Subcutaneous abdominal adipose tissue (tissue), 5 donors: ENCODE measurements around the gene HEY2.

ENCODE experiments used
- H3K27ac ChIP-seq: one replicate; pipeline ENCODE4 v1.7.0; 2013; ENCODE audit warnings: low read depth, mild to moderate bottlenecking, inconsistent platforms, low read length, moderate library complexity
- H3K27me3 ChIP-seq, 5 donors: one replicate each; pipeline ENCODE4 v1.7.0; 2013; ENCODE audit warnings: low read length in 5 of 5, inconsistent platforms in 1 of 5; ENCODE audit not compliant: control insufficient read depth in 5 of 5, insufficient read depth in 4 of 5
- H3K36me3 ChIP-seq, 5 donors: one replicate each; pipeline ENCODE4 v1.7.0; 2013; ENCODE audit warnings: low read length in 5 of 5; ENCODE audit not compliant: control insufficient read depth in 5 of 5, insufficient read depth in 5 of 5
- H3K4me1 ChIP-seq, 5 donors: one replicate each; pipeline ENCODE4 v1.7.0; 2013; ENCODE audit warnings: low read length in 5 of 5, mild to moderate bottlenecking in 3 of 5, moderate library complexity in 1 of 5; ENCODE audit not compliant: control insufficient read depth in 5 of 5, insufficient read depth in 5 of 5
- H3K4me3 ChIP-seq, 5 donors: one replicate each; pipeline ENCODE4 v1.7.0; 2013; ENCODE audit warnings: low read length in 5 of 5, low read depth in 1 of 5
- H3K9ac ChIP-seq, 5 donors: one replicate each; pipeline ENCODE4 v1.7.0; 2013; ENCODE audit warnings: low read length in 5 of 5, mild to moderate bottlenecking in 4 of 5, moderate library complexity in 3 of 5
- H3K9me3 ChIP-seq, 5 donors: one replicate each; pipeline ENCODE4 v1.7.0; 2013; ENCODE audit warnings: low read length in 5 of 5; ENCODE audit not compliant: control insufficient read depth in 5 of 5
- donor health status: healthy.
- donor health status: healthy.
- donor health status: healthy.
- donor health status: healthy.
- donor health status: healthy.

The HEY2 gene

GRCh38 chr6:125742464-125743120 is 6.8 kb upstream of the HEY2 start:
- peak overlapping the region in 1 of 5 donors; percentile 6 for H3K4me3 ChIP-seq
- H3K9ac ChIP-seq: no peak overlapping the region

GRCh38 chr6:125743604-125744003 is 5.8 kb upstream of the HEY2 start:
- no peak overlapping the region for H3K27ac ChIP-seq
- peaks cover 0 to 8% (median 0%) of the 10 kb centered on the region in 5 donors for H3K27me3 ChIP-seq
- no peak overlapping the region for H3K9ac ChIP-seq
- no peaks in the 10 kb centered on the region for H3K9me3 ChIP-seq
- no peaks in the 10 kb centered on the region for H3K36me3 ChIP-seq
- H3K4me1 ChIP-seq: peaks cover 0 to 23% (median 19%) of the 10 kb centered on the region in 5 donors
- no peak overlapping the region for H3K4me3 ChIP-seq

More at GRCh38 chr6:125742464-125743120, 6.8 kb upstream of the HEY2 start:
- H3K27ac ChIP-seq: no peak overlapping the region
- no peaks in the 10 kb centered on the region for H3K36me3 ChIP-seq
- H3K9me3 ChIP-seq: no peaks in the 10 kb centered on the region
- peaks cover 0 to 8% (median 0%) of the 10 kb centered on the region in 5 donors for H3K27me3 ChIP-seq
- peaks cover 0 to 13% (median 10%) of the 10 kb centered on the region in 5 donors for H3K4me1 ChIP-seq

GRCh38 chr6:125745281-125746018 is 4.0 kb upstream of the HEY2 start:
- Histone ChIP-seq H3K36me3 (no peaks in the 10 kb centered on the region), H3K27ac (no peak overlapping the region), H3K9ac (no peak overlapping the region), H3K4me1 (peaks cover 6 to 38% (median 32%) of the 10 kb centered on the region in 5 donors), H3K4me3 (no peak overlapping the region), H3K9me3 (no peaks in the 10 kb centered on the region), H3K27me3 (peaks cover 0 to 13% (median 8%) of the 10 kb centered on the region in 5 donors)

- H3K36me3 ChIP-seq: no peaks in the 10 kb centered on the region
- peaks cover 6 to 41% (median 33%) of the 10 kb centered on the region in 5 donors for H3K4me1 ChIP-seq
- no peaks in the 10 kb centered on the region for H3K9me3 ChIP-seq
- no peak overlapping the region for H3K9ac ChIP-seq
- no peak overlapping the region for H3K27ac ChIP-seq
- H3K4me3 ChIP-seq: peak overlapping the region in 3 of 5 donors; percentile 65 to 80 (median 80)
- H3K27me3 ChIP-seq: peaks cover 0 to 13% (median 8%) of the 10 kb centered on the region in 5 donors
These were observed 3.4 kb upstream of the HEY2 start for GRCh38 chr6:125746019-125746414.

GRCh38 chr6:125746731-125747588 is 2.5 kb upstream of the HEY2 start:
- Histone ChIP-seq H3K9ac (peak overlapping the region in 4 of 5 donors; percentile 33 to 74 (median 70)), H3K4me3 (peak overlapping the region; percentile 65 to 87 (median 80)), H3K36me3 (no peaks in the 10 kb centered on the region), H3K9me3 (no peaks in the 10 kb centered on the region), H3K4me1 (peaks cover 6 to 41% (median 33%) of the 10 kb centered on the region in 5 donors), H3K27ac (peak overlapping the region; percentile 81), H3K27me3 (peaks cover 0 to 16% (median 8%) of the 10 kb centered on the region in 5 donors)

GRCh38 chr6:125747589-125748405 is 1.6 kb upstream of the HEY2 start:
- H3K4me3 ChIP-seq: peak overlapping the region; percentile 65 to 87 (median 80)
- H3K36me3 ChIP-seq: no peaks in the 10 kb centered on the region
- peak overlapping the region; percentile 63 to 78 (median 72) for H3K9ac ChIP-seq
- H3K27ac ChIP-seq: peak overlapping the region; percentile 81
- H3K27me3 ChIP-seq: peaks cover 0 to 16% (median 8%) of the 10 kb centered on the region in 5 donors
- H3K9me3 ChIP-seq: no peaks in the 10 kb centered on the region
- H3K4me1 ChIP-seq: peaks cover 6 to 41% (median 33%) of the 10 kb centered on the region in 5 donors

- H3K4me1 ChIP-seq: peaks cover 6 to 41% (median 33%) of the 10 kb centered on the region in 5 donors
- peak overlapping the region; percentile 65 to 85 (median 80) for H3K4me3 ChIP-seq
- H3K9ac ChIP-seq: peak overlapping the region; percentile 63 to 78 (median 72)
- no peaks in the 10 kb centered on the region for H3K36me3 ChIP-seq
- peak overlapping the region; percentile 81 for H3K27ac ChIP-seq
- no peaks in the 10 kb centered on the region for H3K9me3 ChIP-seq
- peaks cover 0 to 16% (median 8%) of the 10 kb centered on the region in 5 donors for H3K27me3 ChIP-seq
These were observed 843 bp upstream of the HEY2 start for GRCh38 chr6:125748406-125749172.

GRCh38 chr6:125749865-125750691 is 646 bp downstream of the HEY2 start:
- Histone ChIP-seq H3K4me3 (peak overlapping the region; percentile 70 to 91 (median 80)), H3K27me3 (peaks cover 0 to 18% (median 8%) of the 10 kb centered on the region in 5 donors), H3K27ac (no peak overlapping the region), H3K4me1 (peaks cover 6 to 41% (median 33%) of the 10 kb centered on the region in 5 donors), H3K9ac (peak overlapping the region; percentile 10 to 70 (median 33)), H3K36me3 (no peaks in the 10 kb centered on the region), H3K9me3 (no peaks in the 10 kb centered on the region)
